Stimulated activated CD4-positive, alpha-beta T cell treated with anti-CD3 and anti-CD28 coated beads, Interleukin-15, amount 100 ng/mL, for 24 hours (primary cell): ENCODE results near the gene ADGRF4.

ENCODE experiments used
- DNase-seq: peaks from one replicate; pipeline ENCODE4 v3.0.0-alpha.2; 2020

Gene ADGRF4, protein sequence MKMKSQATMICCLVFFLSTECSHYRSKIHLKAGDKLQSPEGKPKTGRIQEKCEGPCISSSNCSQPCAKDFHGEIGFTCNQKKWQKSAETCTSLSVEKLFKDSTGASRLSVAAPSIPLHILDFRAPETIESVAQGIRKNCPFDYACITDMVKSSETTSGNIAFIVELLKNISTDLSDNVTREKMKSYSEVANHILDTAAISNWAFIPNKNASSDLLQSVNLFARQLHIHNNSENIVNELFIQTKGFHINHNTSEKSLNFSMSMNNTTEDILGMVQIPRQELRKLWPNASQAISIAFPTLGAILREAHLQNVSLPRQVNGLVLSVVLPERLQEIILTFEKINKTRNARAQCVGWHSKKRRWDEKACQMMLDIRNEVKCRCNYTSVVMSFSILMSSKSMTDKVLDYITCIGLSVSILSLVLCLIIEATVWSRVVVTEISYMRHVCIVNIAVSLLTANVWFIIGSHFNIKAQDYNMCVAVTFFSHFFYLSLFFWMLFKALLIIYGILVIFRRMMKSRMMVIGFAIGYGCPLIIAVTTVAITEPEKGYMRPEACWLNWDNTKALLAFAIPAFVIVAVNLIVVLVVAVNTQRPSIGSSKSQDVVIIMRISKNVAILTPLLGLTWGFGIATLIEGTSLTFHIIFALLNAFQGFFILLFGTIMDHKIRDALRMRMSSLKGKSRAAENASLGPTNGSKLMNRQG

DNA sequence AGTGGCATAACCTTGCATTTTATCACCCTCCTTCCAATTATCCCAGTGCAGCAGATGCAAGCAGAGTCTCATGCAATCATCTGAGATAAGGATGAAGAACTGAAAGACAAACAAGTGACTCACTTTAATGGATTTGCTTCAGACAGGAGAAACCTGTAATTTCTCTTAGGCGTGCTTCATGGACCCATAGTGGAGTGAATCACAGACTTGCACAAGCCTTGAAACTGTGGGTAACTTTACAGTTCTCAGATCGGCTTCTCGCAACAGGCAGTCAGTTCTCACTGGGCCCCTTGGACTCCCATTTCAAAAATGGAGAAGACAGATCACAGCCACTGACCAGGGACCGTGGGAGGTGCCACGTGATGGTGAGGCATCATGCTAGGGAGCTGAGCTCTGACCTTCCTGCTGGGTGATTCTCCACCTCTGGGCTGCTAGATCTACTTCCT, at the start of gene ADGRF4:
TSS of gene ADGRF4 (plus strand) at position 239 of the 446 bp plus-strand sequence. CDS start 8,666 bp downstream, outside the sequence.
- DNase-seq = peak; percentile 2

DNA sequence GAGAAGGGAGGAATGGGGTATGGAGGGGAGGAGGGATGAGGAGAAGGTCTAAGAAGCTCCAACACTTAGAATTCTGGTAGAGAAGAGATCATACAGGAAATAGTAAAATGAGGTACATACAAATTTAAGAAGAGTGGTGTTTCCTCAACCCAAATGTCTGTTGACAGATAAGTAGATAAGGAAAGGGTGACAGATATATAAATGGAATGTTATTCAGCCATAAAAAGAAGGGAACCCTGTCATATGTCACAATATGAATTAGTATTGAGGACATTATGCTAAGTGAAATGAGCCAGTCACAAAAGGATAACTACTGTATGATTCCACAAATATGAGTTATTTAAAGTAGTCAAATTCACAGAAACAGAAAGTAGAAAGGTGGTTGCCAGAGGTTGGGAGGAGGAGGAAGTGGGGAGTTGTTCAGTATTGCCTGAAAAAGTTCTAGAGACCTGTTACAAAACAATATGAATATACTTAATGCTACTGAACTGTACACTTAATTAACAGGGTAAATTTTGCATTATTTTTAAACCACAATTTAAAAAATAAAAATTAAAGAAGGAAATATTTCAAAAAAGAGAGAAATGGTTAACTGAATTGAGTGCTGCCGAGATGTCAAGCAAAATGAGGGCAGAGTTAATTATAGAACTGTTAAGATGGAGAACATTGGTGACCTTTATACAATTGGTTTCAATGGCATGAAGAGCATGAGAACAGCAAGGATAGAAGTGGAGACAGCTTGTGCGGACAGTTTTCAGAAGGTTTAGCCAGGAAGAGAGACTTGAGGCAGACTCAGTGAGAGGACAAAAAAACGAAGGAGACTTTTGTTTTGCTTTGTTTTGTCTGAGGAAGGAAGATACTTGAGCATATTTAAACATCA, 47.6 kb upstream of the ADGRF4 start:
- no peak for DNase-seq

DNA sequence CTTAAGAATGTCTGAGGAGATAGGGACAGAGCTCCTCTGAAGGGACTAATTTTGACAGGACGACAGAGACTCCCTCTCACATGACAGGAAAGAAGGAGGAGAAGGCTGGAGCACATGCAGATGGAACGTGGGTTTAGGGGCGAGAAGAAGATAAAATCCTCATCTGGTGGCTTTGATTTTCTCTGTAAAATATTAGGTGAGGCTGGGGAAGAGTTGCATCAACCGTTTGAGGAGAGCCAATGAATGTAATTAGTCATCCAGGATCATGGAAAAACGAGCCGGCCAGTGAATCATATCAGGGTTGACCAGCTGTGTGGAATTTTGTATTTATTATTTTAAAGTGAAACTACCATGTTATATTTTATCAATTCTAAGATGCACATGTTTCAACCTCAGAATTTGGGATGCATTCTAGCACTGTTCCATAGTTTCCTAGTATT, 46.9 kb upstream of the ADGRF4 start:
- no peak for DNase-seq

DNA sequence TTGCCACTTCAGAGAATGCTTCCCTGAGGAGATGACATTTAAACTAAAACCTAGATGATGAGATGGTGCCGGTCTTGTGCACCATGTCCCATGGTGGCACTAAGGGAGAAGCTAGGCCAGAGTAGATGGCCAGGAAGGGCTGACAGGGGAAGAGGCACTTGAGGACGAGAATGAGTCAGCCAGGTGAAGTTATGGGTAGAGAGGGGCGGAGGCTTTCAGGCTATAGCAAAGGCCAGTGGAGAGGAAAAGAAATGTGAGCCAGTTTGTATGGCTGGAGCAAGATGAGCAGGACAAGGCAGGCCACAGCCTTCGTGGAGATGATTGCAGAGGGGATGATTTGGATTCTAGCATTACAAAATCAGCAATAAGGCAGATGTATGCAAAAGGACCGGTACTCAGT, 44.7 kb upstream of the ADGRF4 start:
- no peak for DNase-seq

DNA sequence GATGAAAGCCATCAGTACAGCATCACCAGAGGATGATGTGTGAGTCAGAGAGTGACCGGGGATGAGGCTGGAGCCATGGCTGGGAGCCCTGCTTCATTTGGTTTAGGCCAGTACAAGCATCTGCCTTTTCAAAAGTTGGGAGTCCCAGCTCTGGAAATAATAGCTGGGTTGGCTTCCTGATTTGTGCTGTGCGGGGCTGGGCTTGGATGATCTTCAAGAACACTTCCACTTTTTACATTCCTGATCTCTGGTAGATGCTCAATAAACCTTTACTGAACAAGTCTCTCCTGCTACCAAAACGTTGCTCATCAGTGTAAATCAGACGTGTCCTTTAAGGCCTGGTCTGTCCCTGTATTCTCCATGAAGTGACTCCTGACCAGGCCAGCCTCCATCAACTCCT, 44.1 kb upstream of the ADGRF4 start:
- DNase-seq = no peak

DNA sequence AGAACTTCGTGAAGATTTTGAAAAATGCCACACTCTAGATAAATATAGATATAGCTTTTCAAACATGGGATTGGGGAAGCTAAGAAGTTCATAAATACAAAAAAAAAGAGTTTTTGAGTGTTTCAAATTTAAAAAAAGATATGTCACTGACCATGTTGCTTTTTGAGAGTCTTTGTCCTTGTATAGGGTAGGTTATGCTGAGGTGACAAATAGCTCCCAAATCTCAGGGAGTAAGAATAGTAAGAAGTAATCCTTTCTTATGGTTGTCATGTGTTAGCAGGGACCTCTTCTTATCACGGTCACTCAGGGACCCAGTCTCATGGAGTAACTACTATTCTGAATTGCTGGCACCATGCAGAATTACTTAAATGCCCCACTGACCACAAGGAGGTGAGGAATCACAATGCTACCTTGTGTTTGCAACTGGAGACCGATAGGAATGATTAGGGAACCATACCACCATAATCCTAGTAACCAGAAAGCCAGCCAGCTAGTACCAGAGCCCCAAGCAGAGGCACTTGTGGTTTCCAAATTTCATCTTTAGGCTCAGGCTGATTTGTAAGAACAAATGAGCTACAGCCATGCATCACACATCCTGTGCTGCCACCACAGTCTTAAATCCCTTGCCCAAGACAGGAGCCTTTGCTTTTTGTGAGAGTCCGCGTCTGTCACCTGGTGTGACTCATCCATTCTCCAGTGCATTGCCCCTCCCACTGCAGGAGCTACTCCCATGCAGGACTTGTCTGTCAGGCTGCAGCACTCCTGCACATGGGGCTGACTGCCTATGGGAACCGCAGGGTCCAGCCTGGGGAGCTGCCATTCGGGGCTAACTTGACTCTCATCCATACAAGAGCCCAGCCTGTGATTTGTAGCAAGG, 42.4 kb upstream of the ADGRF4 start:
- peak; percentile 52 for DNase-seq

DNA sequence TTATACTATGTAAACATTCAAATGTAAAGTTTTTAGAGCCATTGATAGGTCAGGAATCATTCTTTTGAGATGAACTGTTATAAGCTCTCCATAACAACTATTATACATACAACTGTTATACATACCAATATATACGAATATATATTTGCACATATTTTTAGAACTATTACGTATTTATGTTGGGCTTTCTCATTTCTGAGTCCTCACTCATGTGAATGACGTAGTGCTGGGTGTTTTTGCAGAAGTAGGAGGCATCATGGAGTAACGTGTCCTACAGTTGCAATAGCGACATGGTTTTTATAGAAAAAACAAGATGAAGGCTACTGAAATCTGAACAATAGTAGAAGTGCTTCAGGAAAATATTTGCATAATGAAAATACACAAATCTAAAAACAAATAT, 36.4 kb upstream of the ADGRF4 start:
- DNase-seq = no peak

DNA sequence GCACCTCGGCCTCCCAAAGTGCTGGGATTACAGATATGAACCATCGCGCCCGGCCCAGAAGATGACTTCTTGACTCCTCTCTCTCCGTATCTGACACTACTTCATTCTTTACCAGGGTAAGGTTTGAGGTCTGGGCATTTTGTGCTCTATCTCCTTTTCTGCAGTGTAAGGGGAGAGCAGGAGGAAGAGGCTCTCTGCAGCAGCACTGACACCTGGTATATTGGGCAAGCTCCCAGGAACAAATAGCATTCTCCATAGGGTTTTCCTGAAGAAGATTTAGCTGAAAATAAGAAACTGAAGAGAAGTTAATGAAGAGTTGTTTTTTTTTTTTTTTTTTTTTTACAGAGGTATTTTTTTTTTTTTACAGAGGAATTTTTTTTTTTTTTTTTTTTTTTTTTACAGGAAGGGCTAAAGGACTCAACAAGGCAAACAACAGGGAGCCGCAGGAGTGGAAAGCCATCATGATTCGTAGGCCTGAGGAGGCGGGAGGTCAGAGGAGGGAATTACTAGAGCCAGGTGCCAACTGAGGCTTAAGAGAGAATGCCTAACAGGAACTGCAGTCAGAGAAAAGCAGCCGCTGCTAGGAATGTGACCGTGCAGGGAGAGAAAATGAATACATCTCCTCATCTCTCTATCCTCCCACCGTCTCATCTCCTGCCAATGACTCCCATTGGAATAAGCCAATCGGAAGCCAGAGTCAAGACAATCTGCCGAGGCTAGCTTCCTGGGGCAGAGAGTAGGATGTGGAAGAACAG, 34.7 kb upstream of the ADGRF4 start:
- no peak for DNase-seq

DNA sequence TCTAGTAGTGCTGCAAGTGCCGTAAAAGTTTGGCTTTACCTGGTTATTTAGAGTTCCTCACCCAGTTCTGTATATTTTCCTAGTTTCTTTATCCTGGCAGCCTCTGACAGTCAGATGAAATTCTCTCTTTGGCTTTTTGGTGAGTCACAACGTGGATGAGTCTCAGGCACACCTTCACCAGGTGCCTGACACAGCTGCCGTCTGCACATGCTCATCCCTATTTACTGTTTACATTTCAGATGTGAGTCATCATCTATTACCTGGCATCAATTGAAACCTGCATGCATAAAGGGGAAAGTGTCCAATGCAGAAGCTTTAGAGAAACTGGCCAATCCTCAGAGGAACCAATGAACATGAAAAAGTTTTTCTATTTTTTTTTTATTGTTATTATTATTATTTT, 33.3 kb upstream of the ADGRF4 start:
- DNase-seq = no peak

DNA sequence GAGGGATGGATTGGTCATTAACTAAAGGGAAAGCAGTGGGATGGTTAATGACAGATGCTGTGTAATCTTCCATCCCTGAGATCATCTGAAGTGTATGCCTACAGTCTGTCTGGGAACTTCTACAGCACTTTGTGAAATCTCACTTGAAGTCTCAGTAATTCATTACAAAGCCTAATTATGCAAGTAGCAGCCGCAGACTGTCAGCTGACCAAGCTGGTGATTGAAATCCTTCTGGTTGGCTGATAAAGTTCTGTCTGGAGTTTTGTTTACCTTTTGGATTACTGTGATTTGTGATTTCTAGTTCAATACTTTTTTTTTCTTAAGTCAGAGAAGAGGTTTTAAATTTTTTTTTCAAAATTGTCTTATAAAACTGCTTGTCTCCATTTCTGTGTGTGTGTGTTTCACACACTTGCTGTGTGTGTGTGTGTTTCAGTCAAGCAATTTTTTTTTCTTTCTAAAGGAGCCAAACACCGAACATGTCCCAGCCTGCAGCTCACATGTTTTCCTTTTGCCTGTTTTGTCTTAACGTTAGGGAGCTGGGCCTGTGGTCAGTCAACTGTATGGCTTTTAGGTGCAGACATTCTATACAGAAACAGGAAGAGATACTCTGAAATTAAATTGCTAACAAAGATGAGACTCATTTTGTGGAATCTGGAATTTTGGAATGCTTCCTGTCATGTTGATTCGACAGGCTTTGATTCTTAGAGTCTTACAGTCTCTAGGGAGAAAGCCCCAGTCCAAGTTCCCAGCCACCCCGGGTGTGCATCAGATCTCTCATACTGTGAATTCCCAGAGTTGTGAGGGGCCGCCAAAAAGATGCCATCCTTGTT, 28.5 kb upstream of the ADGRF4 start:
- DNase-seq = no peak

DNA sequence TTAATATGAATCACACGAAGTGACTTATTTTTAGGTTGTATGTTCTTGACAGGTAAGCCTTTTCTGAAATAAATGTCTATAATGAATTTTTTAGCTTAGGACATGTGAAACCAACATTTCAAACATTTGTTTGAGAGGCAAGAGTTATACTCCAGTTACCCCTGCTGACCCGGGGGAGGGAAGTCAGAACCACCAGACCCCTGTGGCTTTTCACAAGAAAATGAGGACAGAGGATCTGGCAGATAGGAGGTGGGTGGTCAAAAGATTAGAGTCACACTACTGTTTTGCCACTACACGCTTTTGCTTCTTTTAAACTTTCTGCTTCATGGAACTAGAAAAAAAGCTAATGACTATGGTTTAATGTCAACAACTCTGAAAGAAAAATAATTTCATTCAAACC, 27.5 kb upstream of the ADGRF4 start:
- DNase-seq = no peak

DNA sequence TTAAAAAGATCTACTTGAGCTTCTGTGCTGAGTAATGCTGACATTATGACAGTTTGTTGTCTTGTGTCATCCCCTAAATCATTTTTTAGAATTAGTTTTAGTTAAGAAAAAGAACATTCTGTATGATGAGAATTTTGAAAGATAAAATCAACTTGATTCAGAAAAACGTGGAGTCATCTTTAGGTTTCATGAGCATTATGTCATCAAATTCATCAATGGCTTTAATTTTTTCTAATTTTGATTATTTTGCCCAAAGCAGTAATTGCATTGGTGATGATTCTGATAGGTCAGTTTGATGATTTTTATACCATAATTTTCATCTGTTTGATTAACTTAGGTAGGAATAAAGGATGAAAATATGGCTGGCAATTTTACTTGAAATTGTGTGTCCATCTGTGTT, 26.6 kb upstream of the ADGRF4 start:
- no peak for DNase-seq

DNA sequence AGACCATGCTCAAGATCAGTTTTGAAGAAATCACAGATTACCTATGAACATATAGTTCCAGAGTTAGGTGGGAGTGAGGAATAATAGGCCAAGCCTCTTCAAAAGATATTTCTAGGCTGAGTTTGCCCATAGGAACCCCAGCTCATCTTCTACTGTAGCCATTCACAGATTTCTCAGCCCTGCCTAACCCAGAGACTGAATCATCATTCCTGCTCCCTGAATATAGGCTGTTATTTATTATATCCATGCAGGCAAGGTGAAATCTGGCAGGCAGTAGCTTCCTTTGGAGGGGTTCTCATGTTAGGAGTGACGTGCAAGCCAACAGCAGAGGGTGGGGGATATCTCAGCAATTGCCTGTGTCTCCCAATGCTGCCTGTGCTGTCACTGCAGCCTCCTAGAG, 25.6 kb upstream of the ADGRF4 start:
- DNase-seq = no peak

DNA sequence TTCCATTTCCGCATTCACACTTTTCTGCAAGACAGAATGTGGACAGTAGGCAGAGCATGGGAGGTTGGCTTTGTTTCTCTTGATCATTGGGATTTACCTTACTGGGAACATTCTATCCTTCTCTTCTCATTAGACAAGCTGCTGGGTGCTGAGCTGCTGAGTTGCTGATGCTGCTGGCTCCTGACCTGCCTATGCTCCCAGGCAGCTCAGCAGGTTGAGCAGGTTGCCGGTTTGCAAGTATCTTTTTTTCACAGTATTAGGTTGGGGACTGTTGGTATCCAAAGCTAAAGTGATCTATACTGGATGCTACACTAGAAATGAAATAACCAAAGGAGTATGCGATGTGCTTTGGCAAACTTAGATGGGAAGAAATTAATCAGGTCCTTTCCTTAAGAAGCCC, 23.7 kb upstream of the ADGRF4 start:
- no peak for DNase-seq

DNA sequence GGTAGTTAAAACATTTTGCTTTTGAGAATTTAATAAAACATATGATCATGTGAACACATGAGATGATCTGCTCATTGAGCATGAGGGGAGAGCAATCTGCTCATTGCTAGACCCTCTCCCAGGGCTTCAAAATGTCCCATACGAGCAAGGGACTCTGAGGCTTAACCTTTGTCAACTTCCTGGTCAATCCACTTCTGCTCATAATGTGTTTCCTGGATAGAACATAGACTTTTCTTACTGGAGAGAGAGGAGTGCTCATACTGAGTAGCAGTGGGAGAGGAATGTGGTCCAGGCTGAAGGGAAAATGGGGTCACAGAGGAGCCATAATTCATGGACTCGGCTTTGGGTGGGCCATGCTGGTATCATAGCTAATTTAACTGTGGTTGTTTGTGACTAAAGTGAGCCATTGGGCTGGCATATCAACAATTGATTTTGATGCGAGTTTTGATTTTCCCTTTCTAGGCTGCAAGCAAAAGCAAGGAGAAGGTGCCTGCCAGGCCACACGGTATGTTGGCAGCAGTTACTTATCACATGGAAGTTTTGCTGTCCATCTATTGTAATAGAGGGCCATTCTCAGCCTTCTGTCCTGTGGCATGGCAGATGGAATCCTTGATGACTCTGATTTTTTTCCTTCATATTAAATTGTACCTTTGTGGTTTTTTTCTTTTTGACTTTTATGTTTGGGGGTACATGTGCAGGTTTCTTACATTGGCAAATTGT, 20.8 kb upstream of the ADGRF4 start:
- DNase-seq = no peak

DNA sequence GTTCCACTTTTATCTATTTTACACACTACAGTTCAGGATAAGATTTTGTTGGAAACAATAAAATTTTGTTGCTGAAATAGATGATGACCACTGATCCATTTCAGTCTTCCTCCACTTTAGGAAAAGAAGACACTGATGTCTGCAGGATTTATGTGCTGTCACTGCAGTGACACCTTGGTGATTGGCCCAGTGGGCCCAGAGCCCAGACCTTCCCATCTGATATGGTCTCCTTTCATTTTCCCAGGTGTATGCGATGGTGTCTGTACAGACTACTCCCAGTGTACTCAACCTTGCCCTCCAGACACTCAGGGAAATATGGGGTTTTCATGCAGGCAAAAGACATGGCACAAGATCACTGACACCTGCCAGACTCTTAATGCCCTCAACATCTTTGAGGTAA, 19.6 kb upstream of the ADGRF4 start:
- no peak for DNase-seq

DNA sequence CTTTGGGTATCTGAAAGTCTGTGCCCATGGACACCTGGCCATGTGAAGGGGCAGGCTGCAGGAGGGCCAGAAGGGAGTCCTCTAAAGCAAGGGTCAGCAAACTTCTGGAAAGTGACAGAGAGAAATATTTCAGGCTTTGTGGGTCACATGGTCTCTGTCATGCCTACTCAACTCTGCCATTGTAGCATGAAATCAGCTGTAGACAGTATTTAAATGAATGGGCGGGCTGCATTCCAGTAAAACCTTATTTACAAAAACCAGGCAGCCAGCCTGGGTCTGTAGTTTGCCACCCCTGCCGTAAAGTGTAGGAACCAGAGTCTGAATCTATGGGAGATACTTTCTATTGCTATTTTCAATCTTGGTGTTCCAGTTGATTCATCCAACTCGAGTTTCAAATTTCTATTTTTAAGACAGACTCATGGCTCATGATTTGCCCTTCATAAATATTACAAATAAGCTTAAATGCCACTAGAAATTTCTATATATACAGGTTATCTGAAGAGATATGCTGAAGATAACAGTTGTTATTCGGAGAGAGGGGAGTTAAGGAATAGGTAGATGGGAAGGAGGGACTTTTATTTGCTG, 19.0 kb upstream of the ADGRF4 start:
- DNase-seq = no peak

DNA sequence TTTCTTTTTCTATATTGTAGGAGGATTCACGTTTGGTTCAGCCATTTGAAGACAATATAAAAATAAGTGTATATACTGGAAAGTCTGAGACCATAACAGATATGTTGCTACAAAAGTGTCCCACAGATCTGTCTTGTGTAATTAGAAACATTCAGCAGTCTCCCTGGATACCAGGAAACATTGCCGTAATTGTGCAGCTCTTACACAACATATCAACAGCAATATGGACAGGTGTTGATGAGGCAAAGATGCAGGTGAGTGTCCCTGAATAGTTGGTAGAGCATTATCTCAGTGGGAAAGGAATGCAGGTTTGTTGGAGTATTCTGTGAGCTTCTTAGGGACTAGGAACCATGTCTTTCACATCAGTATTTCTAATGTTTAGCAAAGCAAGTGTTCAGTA, 18.3 kb upstream of the ADGRF4 start:
- no peak for DNase-seq

DNA sequence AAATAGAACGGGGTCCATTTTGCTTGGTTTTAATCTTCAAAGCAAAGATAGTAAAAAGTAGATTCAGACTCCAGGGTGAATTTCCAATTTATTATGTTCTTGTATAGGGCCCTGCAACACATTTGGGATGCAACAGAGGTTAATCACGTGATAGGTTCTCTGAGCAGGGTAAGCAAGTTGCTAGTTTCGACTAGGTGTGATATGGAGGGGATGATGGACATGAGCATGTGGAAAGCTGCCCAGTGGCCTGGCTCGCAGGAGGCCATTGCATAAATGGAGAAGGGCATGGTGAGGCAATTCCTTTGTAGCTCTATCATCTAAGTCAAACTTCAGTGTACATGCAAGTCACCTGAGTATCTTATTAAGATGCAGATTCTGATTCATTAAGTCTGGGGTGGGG, 17.7 kb upstream of the ADGRF4 start:
- no peak for DNase-seq
